Progenitor cell of endocrine pancreas (in vitro differentiated cells): ENCODE data around the gene REM2. TPM values are rescaled to one million over a fixed set of nuclear protein-coding genes. Genes with fewer than 3 reads are reported as not detected.
"Not testable (repeated sequence)": the region's sequence is repeated elsewhere in the genome, so short reads cannot be mapped to it uniquely, and the experiment has no call there.

Experiments
- DNase-seq: peaks from one replicate; pipeline ENCODE4 v3.0.0; 2021; ENCODE audit warnings: low spot score; ENCODE audit not compliant: unreplicated experiment
- H3K27ac Mint-ChIP-seq: 2 replicates; pipeline ENCODE4 v1.8.0; 2021; ENCODE audit warnings: mild to moderate bottlenecking, moderate library complexity, mixed read lengths
- H3K27me3 Mint-ChIP-seq: 2 replicates; pipeline ENCODE4 v1.8.0; 2021; ENCODE audit warnings: mixed read lengths
- H3K36me3 Mint-ChIP-seq: 2 replicates; pipeline ENCODE4 v1.8.0; 2022; ENCODE audit warnings: mixed read lengths; ENCODE audit not compliant: insufficient read depth
- H3K4me1 Mint-ChIP-seq: 2 replicates; pipeline ENCODE4 v1.8.0; 2021; ENCODE audit warnings: low read depth, mixed read lengths
- H3K4me3 Mint-ChIP-seq: 2 replicates; pipeline ENCODE4 v1.8.0; 2021; ENCODE audit warnings: low read depth, mild to moderate bottlenecking, moderate library complexity, mixed read lengths
- H3K9me3 Mint-ChIP-seq: 2 replicates; pipeline ENCODE4 v1.8.0; 2021; ENCODE audit warnings: low read depth, mixed read lengths
- total RNA-seq: library from RNA; stranded (reverse); gene quantifications from 2 replicates; pipeline ENCODE4 v1.2.1, GENCODE V29; 2021
- TF ChIP-seq, protein P1 (sequence below): fragments of 200-600 bp; sonication (generic); IDR thresholded peaks from one replicate; pipeline ENCODE4 v1.5.0; 2021; ENCODE audit warnings: antibody characterized with exemption, mild to moderate bottlenecking; ENCODE audit not compliant: unreplicated experiment

REM2 gene
- total RNA-seq, 1 donor from 2014 or later, result 11.3 TPM

DNA sequence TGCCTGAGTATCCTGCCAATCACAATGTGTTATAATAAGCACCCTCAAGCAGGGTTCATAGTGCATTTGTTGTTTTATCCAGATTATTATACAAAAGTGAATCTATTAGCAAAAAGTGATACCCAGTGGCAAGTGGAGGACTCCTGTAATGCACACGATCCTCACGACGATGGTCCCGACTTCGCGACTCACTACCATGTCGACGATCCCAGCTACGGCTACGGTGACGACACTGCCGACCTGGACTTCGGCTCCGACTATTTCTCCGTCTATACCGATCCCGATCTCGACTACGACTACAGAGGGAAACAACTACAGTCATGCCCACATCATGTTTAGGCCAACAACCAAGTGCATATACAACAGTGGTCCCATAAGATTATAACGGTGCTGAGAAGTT lies 23.1 kb downstream of the REM2 start:
- H3K27ac Mint-ChIP-seq, result no peak overlapping the region
- H3K27me3 Mint-ChIP-seq, result no peaks in the 10 kb centered on the region
- no peaks in the 10 kb centered on the region for H3K4me1 Mint-ChIP-seq
- H3K9me3 Mint-ChIP-seq, result no peaks in the 10 kb centered on the region
- DNase-seq, result no peak
- peaks cover 39% of the 10 kb centered on the region for H3K36me3 Mint-ChIP-seq
- H3K4me3 Mint-ChIP-seq, result no peak overlapping the region
- TF ChIP-seq, protein P1, sequence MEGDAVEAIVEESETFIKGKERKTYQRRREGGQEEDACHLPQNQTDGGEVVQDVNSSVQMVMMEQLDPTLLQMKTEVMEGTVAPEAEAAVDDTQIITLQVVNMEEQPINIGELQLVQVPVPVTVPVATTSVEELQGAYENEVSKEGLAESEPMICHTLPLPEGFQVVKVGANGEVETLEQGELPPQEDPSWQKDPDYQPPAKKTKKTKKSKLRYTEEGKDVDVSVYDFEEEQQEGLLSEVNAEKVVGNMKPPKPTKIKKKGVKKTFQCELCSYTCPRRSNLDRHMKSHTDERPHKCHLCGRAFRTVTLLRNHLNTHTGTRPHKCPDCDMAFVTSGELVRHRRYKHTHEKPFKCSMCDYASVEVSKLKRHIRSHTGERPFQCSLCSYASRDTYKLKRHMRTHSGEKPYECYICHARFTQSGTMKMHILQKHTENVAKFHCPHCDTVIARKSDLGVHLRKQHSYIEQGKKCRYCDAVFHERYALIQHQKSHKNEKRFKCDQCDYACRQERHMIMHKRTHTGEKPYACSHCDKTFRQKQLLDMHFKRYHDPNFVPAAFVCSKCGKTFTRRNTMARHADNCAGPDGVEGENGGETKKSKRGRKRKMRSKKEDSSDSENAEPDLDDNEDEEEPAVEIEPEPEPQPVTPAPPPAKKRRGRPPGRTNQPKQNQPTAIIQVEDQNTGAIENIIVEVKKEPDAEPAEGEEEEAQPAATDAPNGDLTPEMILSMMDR, result no peak

GRCh38 chr14:22907429-22907828 lies 24.4 kb downstream of the REM2 start:
- Mint-ChIP-seq H3K27ac (no peak overlapping the region), H3K9me3 (no peaks in the 10 kb centered on the region), H3K4me1 (peaks cover 3% of the 10 kb centered on the region), H3K27me3 (no peaks in the 10 kb centered on the region), H3K4me3 (no peak overlapping the region), H3K36me3 (peaks cover 34% of the 10 kb centered on the region)
- TF ChIP-seq, protein P1, result no peak
- no peak for DNase-seq

DNA sequence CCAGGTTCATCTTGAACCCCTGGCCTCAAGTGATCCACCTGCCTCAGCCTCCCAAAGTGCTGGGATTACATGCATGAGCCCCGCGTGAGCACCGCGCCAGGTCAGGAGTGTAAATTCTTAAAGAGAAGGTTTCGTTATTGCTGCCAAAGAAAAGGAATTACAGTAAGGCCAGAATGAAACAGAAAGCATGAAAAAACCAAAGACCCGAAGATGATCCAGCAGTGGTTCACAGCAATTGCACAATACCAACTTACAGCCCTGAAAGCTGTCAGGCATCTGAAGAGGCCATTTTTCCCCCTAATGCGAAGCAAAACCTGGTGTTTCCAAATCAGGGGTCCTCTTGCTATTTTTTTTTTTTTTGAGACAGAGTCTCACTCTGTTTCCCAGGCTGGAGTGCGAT lies 25.6 kb downstream of the REM2 start:
- Mint-ChIP-seq H3K4me3 (no peak overlapping the region), H3K4me1 (peaks cover 4% of the 10 kb centered on the region), H3K9me3 (no peaks in the 10 kb centered on the region), H3K36me3 (peaks cover 34% of the 10 kb centered on the region), H3K27ac (no peak overlapping the region), H3K27me3 (no peaks in the 10 kb centered on the region)
- TF ChIP-seq, protein P1, result no peak
- DNase-seq, result no peak

DNA sequence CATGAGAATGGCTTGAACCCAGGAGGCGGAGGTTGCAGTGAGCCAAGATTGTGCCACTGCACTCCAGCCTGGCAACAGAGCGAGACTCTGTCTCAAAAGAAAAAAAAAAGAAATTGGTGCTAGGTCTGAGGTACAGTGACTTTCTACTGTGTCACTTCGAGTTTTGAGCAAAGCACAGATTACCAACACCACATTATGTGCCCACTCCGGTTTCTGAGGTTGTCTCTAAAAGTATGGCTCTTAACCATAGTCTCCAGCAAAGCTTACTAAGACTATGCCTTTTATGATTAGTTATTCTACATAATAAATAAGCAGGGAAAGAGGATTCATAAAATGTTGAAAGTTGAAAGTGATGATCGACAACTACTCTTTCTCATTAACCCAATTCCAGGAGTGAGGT lies 27.9 kb downstream of the REM2 start:
- Mint-ChIP-seq H3K27ac (no peak overlapping the region), H3K4me1 (peaks cover 4% of the 10 kb centered on the region), H3K36me3 (peaks cover 21% of the 10 kb centered on the region), H3K4me3 (no peak overlapping the region), H3K27me3 (no peaks in the 10 kb centered on the region), H3K9me3 (no peaks in the 10 kb centered on the region)
- TF ChIP-seq, protein P1, result no peak
- DNase-seq, result no peak

- H3K9me3 Mint-ChIP-seq, DNase-seq, H3K4me3 Mint-ChIP-seq, H3K27me3 Mint-ChIP-seq, H3K27ac Mint-ChIP-seq: not testable (repeated sequence)
- peaks cover 22% of the 10 kb centered on the region for H3K4me1 Mint-ChIP-seq
- H3K36me3 Mint-ChIP-seq, result peaks cover 13% of the 10 kb centered on the region
These were observed 31.8 kb downstream of the REM2 start for GRCh38 chr14:22914836-22915235.

DNA sequence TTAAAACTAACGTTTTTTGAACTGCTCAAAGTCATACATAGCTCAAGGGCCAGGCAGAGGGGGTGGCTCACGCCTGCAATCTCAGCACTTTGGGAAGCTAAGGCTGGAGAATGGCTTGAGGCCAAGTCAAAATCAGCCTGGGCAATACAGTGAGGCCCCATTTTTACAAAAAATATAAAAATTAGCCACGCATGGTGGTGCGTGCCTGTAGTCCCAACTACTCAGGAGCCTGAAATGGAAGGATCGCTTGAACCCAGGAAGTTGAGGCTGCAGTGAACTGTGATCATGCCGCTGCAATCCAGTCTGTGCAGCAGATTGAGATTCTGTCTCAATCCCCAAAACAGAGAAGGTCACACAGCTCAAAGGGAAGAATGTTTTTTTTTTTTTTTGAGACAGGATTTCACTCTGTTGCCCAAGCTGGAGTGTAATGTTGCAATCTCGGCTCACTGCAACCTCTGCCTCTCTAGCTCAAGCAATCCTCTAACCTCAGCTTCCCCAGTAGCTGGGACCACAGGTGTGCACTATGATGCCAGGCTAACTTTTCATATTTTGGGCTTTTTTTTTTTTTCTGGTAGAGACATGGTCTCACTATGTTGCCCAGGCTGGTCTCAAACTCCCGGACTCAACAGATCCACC lies 33.0 kb downstream of the REM2 start:
- Mint-ChIP-seq H3K4me1 (peaks cover 22% of the 10 kb centered on the region), H3K27ac (peak overlapping the region; percentile 59), H3K27me3 (no peaks in the 10 kb centered on the region), H3K4me3 (no peak overlapping the region), H3K36me3 (peaks cover 14% of the 10 kb centered on the region), H3K9me3 (no peaks in the 10 kb centered on the region)
- no peak for DNase-seq
- TF ChIP-seq, protein P1, result no peak
